ENCODE results near the gene PCDHGB1.
"Not testable (repeated sequence)": the region's sequence is repeated elsewhere in the genome, so short reads cannot be mapped to it uniquely, and the experiment has no call there.

PCDHGB1 gene

GRCh38 chr5:141387557-141388311, 37.8 kb downstream of the PCDHGB1 start, which contains the start of gene PCDHGB4:
Gene PCDHGB4 (plus strand): TSS chr5:141387698. CDS start chr5:141387885, 187 bp downstream.
- H3K27ac ChIP-seq (ENCODE audit: low read depth, low read length); H3K4me1 ChIP-seq (ENCODE audit: control insufficient read depth, insufficient read depth, low read length): not testable (repeated sequence)
- Histone ChIP-seq H3K9me3 (ENCODE audit: control insufficient read depth, insufficient read depth, low read depth, low read length) (peaks cover 70% of the 10 kb centered on the region), H3K36me3 (ENCODE audit: control insufficient read depth, insufficient read depth, low read length) (peaks cover 22% of the 10 kb centered on the region), H3K4me3 (ENCODE audit: low read depth, low read length) (peak within 1 kb of the TSS; percentile 57), H3K9ac (ENCODE audit: low read length) (peak within 1 kb of the TSS; percentile 49), H3K27me3 (ENCODE audit: control insufficient read depth, insufficient read depth, low read length) (peaks cover 19% of the 10 kb centered on the region)

- H3K27ac ChIP-seq (ENCODE audit: low read depth, low read length) = no peak overlapping the region
- H3K9me3 ChIP-seq (ENCODE audit: control insufficient read depth, insufficient read depth, low read depth, low read length) = peaks cover 72% of the 10 kb centered on the region
Measured at GRCh38 chr5:141388661-141389060, 38.8 kb downstream of the PCDHGB1 start.

GRCh38 chr5:141389153-141390042, 39.5 kb downstream of the PCDHGB1 start:
- no peak overlapping the region for H3K9ac ChIP-seq (ENCODE audit: low read length)
- peaks cover 72% of the 10 kb centered on the region for H3K9me3 ChIP-seq (ENCODE audit: control insufficient read depth, insufficient read depth, low read depth, low read length)
- H3K27me3 ChIP-seq (ENCODE audit: control insufficient read depth, insufficient read depth, low read length) = peaks cover 7% of the 10 kb centered on the region; the same call in 1 of the 2 replicates
- no peak overlapping the region for H3K27ac ChIP-seq (ENCODE audit: low read depth, low read length)
- 0 out of 2 replicates have a peak overlapping the region, but pooled peaks have one; percentile 11 for H3K4me3 ChIP-seq (ENCODE audit: low read depth, low read length)
- no peaks in the 10 kb centered on the region for H3K4me1 ChIP-seq (ENCODE audit: control insufficient read depth, insufficient read depth, low read length)
- peaks cover 36% of the 10 kb centered on the region for H3K36me3 ChIP-seq (ENCODE audit: control insufficient read depth, insufficient read depth, low read length)

More at GRCh38 chr5:141388661-141389060, 38.8 kb downstream of the PCDHGB1 start:
- Histone ChIP-seq H3K4me3 (ENCODE audit: low read depth, low read length) (peak overlapping the region; percentile 35), H3K27me3 (ENCODE audit: control insufficient read depth, insufficient read depth, low read length) (peaks cover 12% of the 10 kb centered on the region), H3K9ac (ENCODE audit: low read length) (no peak overlapping the region), H3K36me3 (ENCODE audit: control insufficient read depth, insufficient read depth, low read length) (peaks cover 31% of the 10 kb centered on the region), H3K4me1 (ENCODE audit: control insufficient read depth, insufficient read depth, low read length) (no peaks in the 10 kb centered on the region)

GRCh38 chr5:141392429-141393198, 42.7 kb downstream of the PCDHGB1 start, which contains the start of gene PCDHGA8:
Gene PCDHGA8 (plus strand): TSS chr5:141392633. CDS start chr5:141392814, 181 bp downstream.
- Histone ChIP-seq H3K9ac (ENCODE audit: low read length) (no peak within 1 kb of the TSS), H3K4me1 (ENCODE audit: control insufficient read depth, insufficient read depth, low read length) (no peaks in the 10 kb centered on the region), H3K27me3 (ENCODE audit: control insufficient read depth, insufficient read depth, low read length) (peaks cover 7% of the 10 kb centered on the region; the same call in 1 of the 2 replicates), H3K27ac (ENCODE audit: low read depth, low read length) (no peak within 1 kb of the TSS), H3K9me3 (ENCODE audit: control insufficient read depth, insufficient read depth, low read depth, low read length) (peaks cover 77% of the 10 kb centered on the region), H3K4me3 (ENCODE audit: low read depth, low read length) (no peak within 1 kb of the TSS), H3K36me3 (ENCODE audit: control insufficient read depth, insufficient read depth, low read length) (peaks cover 36% of the 10 kb centered on the region)

- peaks cover 4% of the 10 kb centered on the region; the same call in 1 of the 2 replicates for H3K27me3 ChIP-seq (ENCODE audit: control insufficient read depth, insufficient read depth, low read length)
- H3K9me3 ChIP-seq (ENCODE audit: control insufficient read depth, insufficient read depth, low read depth, low read length) = peaks cover 78% of the 10 kb centered on the region
- H3K36me3 ChIP-seq (ENCODE audit: control insufficient read depth, insufficient read depth, low read length) = peaks cover 35% of the 10 kb centered on the region
- H3K4me1 ChIP-seq (ENCODE audit: control insufficient read depth, insufficient read depth, low read length) = no peaks in the 10 kb centered on the region
- no peak overlapping the region for H3K9ac ChIP-seq (ENCODE audit: low read length)
- H3K4me3 ChIP-seq (ENCODE audit: low read depth, low read length) = no peak overlapping the region
- no peak overlapping the region for H3K27ac ChIP-seq (ENCODE audit: low read depth, low read length)
Measured at GRCh38 chr5:141393267-141393666, 43.4 kb downstream of the PCDHGB1 start.

- Histone ChIP-seq H3K9me3 (ENCODE audit: control insufficient read depth, insufficient read depth, low read depth, low read length) (peaks cover 78% of the 10 kb centered on the region), H3K36me3 (ENCODE audit: control insufficient read depth, insufficient read depth, low read length) (peaks cover 33% of the 10 kb centered on the region)
- H3K9ac ChIP-seq (ENCODE audit: low read length); H3K27me3 ChIP-seq (ENCODE audit: control insufficient read depth, insufficient read depth, low read length); H3K27ac ChIP-seq (ENCODE audit: low read depth, low read length); H3K4me3 ChIP-seq (ENCODE audit: low read depth, low read length); H3K4me1 ChIP-seq (ENCODE audit: control insufficient read depth, insufficient read depth, low read length): not testable (repeated sequence)
Measured at GRCh38 chr5:141394401-141395187, 44.7 kb downstream of the PCDHGB1 start.

- not testable (repeated sequence) for H3K9ac ChIP-seq (ENCODE audit: low read length)
Measured at GRCh38 chr5:141397756-141398551, 48.1 kb downstream of the PCDHGB1 start, which contains the start of gene PCDHGB5. Gene PCDHGB5 (plus strand): TSS chr5:141397947. CDS start chr5:141398128, 181 bp downstream.

GRCh38 chr5:141398608-141399007, 48.7 kb downstream of the PCDHGB1 start:
- Histone ChIP-seq H3K9me3 (ENCODE audit: control insufficient read depth, insufficient read depth, low read depth, low read length) (peaks cover 67% of the 10 kb centered on the region), H3K9ac (ENCODE audit: low read length) (no peak overlapping the region), H3K36me3 (ENCODE audit: control insufficient read depth, insufficient read depth, low read length) (peaks cover 8% of the 10 kb centered on the region), H3K4me1 (ENCODE audit: control insufficient read depth, insufficient read depth, low read length) (no peaks in the 10 kb centered on the region), H3K4me3 (ENCODE audit: low read depth, low read length) (no peak overlapping the region), H3K27me3 (ENCODE audit: control insufficient read depth, insufficient read depth, low read length) (no peaks in the 10 kb centered on the region), H3K27ac (ENCODE audit: low read depth, low read length) (no peak overlapping the region)

More at GRCh38 chr5:141397756-141398551, 48.1 kb downstream of the PCDHGB1 start, which contains the start of gene PCDHGB5:
- H3K4me1 ChIP-seq (ENCODE audit: control insufficient read depth, insufficient read depth, low read length); H3K27ac ChIP-seq (ENCODE audit: low read depth, low read length); H3K27me3 ChIP-seq (ENCODE audit: control insufficient read depth, insufficient read depth, low read length): not testable (repeated sequence)
- Histone ChIP-seq H3K9me3 (ENCODE audit: control insufficient read depth, insufficient read depth, low read depth, low read length) (peaks cover 68% of the 10 kb centered on the region), H3K4me3 (ENCODE audit: low read depth, low read length) (peak within 1 kb of the TSS; percentile 40; the same call in 1 of the 2 replicates), H3K36me3 (ENCODE audit: control insufficient read depth, insufficient read depth, low read length) (peaks cover 14% of the 10 kb centered on the region)

- Histone ChIP-seq H3K4me3 (ENCODE audit: low read depth, low read length) (no peak overlapping the region), H3K4me1 (ENCODE audit: control insufficient read depth, insufficient read depth, low read length) (no peaks in the 10 kb centered on the region), H3K27me3 (ENCODE audit: control insufficient read depth, insufficient read depth, low read length) (no peaks in the 10 kb centered on the region), H3K36me3 (ENCODE audit: control insufficient read depth, insufficient read depth, low read length) (peaks cover 3% of the 10 kb centered on the region), H3K9ac (ENCODE audit: low read length) (no peak overlapping the region), H3K9me3 (ENCODE audit: control insufficient read depth, insufficient read depth, low read depth, low read length) (peaks cover 65% of the 10 kb centered on the region), H3K27ac (ENCODE audit: low read depth, low read length) (no peak overlapping the region)
Measured at GRCh38 chr5:141399555-141400258, 49.8 kb downstream of the PCDHGB1 start.
